GM23338 (cell line): ENCODE measurements around the gene ZNF212. TPM values are rescaled to one million over a fixed set of nuclear protein-coding genes. Genes with fewer than 3 reads are reported as not detected.

Experiments
- ATAC-seq: fragments of 200-7000 bp; cut with Tn5 transposase; 3 replicates; pipeline ENCODE4 v1.9.1; 2020
- DNase-seq: peaks from one replicate; pipeline ENCODE4 v3.0.0-alpha.2; 2015; ENCODE audit warnings: low spot score
- H2AFZ ChIP-seq: fragments of 200-600 bp; sonication (generic); 2 replicates; pipeline ENCODE4 v1.8.0; 2016; ENCODE audit warnings: antibody characterized with exemption, mild to moderate bottlenecking, moderate library complexity
- H3F3A ChIP-seq: fragments of 200-600 bp; sonication (generic); replicated peaks from 2 replicates; pipeline ENCODE4 v1.8.0; 2017; ENCODE audit warnings: antibody characterized with exemption, mixed run types, low read depth
- H3K27ac ChIP-seq: fragments of 200-600 bp; sonication (generic); 2 replicates; pipeline ENCODE4 v1.6.1; 2016; ENCODE audit warnings: low read depth
- H3K27me3 ChIP-seq: fragments of 200-600 bp; sonication (generic); 2 replicates; pipeline ENCODE4 v1.8.0; 2016; ENCODE audit warnings: mild to moderate bottlenecking, mixed run types, moderate library complexity; ENCODE audit not compliant: insufficient read depth
- H3K36me3 ChIP-seq: fragments of 200-600 bp; sonication (generic); 2 replicates; pipeline ENCODE4 v1.8.0; 2016; ENCODE audit warnings: mild to moderate bottlenecking; ENCODE audit not compliant: insufficient read depth
- H3K4me1 ChIP-seq: fragments of 200-600 bp; sonication (generic); 2 replicates; pipeline ENCODE4 v1.8.0; 2016; ENCODE audit warnings: mild to moderate bottlenecking, moderate library complexity; ENCODE audit not compliant: insufficient read depth
- H3K4me2 ChIP-seq: fragments of 200-600 bp; sonication (generic); 2 replicates; pipeline ENCODE4 v1.7.1; 2017; ENCODE audit warnings: mixed run types
- H3K4me3 ChIP-seq: fragments of 200-600 bp; sonication (generic); 2 replicates; pipeline ENCODE4 v1.6.1; 2016; ENCODE audit warnings: mixed run types
- H3K79me2 ChIP-seq: fragments of 200-600 bp; sonication (generic); replicated peaks from 2 replicates; pipeline ENCODE4 v1.8.0; 2017; ENCODE audit warnings: mild to moderate bottlenecking; ENCODE audit not compliant: insufficient read depth
- H3K9me2 ChIP-seq: fragments of 200-600 bp; sonication (generic); 2 replicates; pipeline ENCODE4 v1.8.0; 2017; ENCODE audit not compliant: insufficient read depth
- H4K20me1 ChIP-seq: fragments of 200-600 bp; sonication (generic); replicated peaks from 2 replicates; pipeline ENCODE4 v1.8.0; 2017; ENCODE audit warnings: mild to moderate bottlenecking; ENCODE audit not compliant: insufficient read depth
- H3K27ac Mint-ChIP-seq: 2 replicates; pipeline ENCODE4 v1.8.0; 2020; ENCODE audit warnings: inconsistent platforms, mild to moderate bottlenecking, moderate library complexity, mixed read lengths
- H3K27me3 Mint-ChIP-seq: 3 replicates; pipeline ENCODE4 v1.8.0; 2022; ENCODE audit warnings: low read depth, mild to moderate bottlenecking, moderate library complexity, mixed read lengths, inconsistent platforms; ENCODE audit not compliant: insufficient read depth, poor library complexity
- H3K36me3 Mint-ChIP-seq: 3 replicates; pipeline ENCODE4 v1.8.0; 2021; ENCODE audit warnings: low read depth, mild to moderate bottlenecking, inconsistent platforms, moderate library complexity, mixed read lengths
- H3K4me1 Mint-ChIP-seq: 3 replicates; pipeline ENCODE4 v1.8.0; 2020; ENCODE audit warnings: mild to moderate bottlenecking, inconsistent platforms, mixed read lengths
- H3K4me3 Mint-ChIP-seq: 3 replicates; pipeline ENCODE4 v1.8.0; 2021; ENCODE audit warnings: moderate library complexity, mild to moderate bottlenecking, inconsistent platforms, mixed read lengths
- H3K9me3 Mint-ChIP-seq: 3 replicates; pipeline ENCODE4 v1.8.0; 2020; ENCODE audit warnings: moderate library complexity, mild to moderate bottlenecking, inconsistent platforms, mixed read lengths
- POLR2AphosphoS5 ChIP-seq: IDR thresholded peaks from 2 replicates; pipeline ENCODE4 v1.6.1; 2016; ENCODE audit warnings: antibody characterized with exemption, low read depth
- ZNF114 ChIP-seq: fragments of 250-450 bp; sonication (Bioruptor Pico); IDR thresholded peaks from 2 replicates; pipeline ENCODE4 v1.5.0; 2020; ENCODE audit warnings: mild to moderate bottlenecking, moderate library complexity
- polyA plus RNA-seq: library from polyadenylated mRNA; unstranded; fragments of >200 nt; fragmentation: Nextera tagmentation; extraction: Ambion mirVana; gene quantifications from 2 replicates; pipeline ENCODE4 v1.2.1, GENCODE V29; 2016
- total RNA-seq: library from RNA; depleted of rRNA; stranded (reverse); fragments of >200 nt; shearing (Covaris generic); gene quantifications from 2 replicates; pipeline ENCODE4 v1.2.3, GENCODE V29; 2014
- TF ChIP-seq, protein P1 (sequence below): IDR thresholded peaks from 2 replicates; pipeline ENCODE4 v1.6.1; 2016; ENCODE audit warnings: antibody characterized with exemption
- TF ChIP-seq, protein P2 (sequence below), 2 experiments: fragments of 200-600 bp in 1 of 2; sonication (generic) in 1 of 2; conservative IDR thresholded peaks; 2 replicates each; pipeline versions ENCODE4 v1.5.1 to v1.6.1; 2016 to 2017; ENCODE audit warnings: antibody characterized with exemption in 2 of 2, low read depth in 2 of 2, mild to moderate bottlenecking in 2 of 2, moderate library complexity in 1 of 2
- TF ChIP-seq, protein P3 (sequence below): fragments of 250-450 bp; sonication (Bioruptor Pico); IDR thresholded peaks from 2 replicates; pipeline ENCODE4 v1.5.0; 2020; ENCODE audit warnings: mild to moderate bottlenecking, moderate library complexity

Gene ZNF212
- total and polyA plus RNA-seq, 2 experiments from 2014 or later = 10.8 to 18.9 TPM

DNA sequence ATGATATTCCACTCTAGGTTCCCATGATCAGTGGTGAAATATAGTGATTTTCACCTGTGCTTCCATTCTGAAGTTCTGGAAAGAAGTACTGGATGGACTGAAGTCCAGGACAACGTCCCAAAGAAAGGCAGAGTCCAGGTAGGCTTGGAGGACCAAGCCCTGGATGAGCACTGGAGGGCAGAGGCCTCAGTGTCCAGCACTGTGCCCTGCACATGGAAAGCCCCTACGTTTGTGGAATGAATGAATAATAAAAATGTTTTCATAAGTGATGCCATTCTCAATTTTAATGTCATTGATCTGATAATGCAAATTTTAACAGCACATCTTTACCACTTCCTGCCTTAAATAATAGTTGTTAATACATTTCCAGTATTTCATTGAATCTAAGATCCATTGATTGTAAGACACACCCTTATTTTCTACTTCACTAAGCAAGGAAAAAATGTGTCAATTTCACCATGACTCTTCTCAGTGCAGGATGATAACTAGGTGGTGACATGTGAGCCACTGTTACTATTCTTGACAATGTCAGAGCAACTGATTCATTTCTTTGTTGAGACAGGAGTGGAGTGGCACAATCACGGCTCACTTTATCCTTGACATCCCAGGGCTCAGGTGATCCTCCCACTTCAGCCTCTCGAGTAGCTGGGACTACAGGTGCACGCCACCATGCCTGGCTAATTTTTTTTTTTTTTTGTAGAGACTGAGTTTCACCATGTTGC, 57.7 kb downstream of the ZNF212 start:
- H3K4me1 ChIP-seq = no peaks in the 10 kb centered on the region; the same call in 1 of the 2 replicates
- H3K4me3 ChIP-seq = no peak overlapping the region
- TF ChIP-seq, protein P1, sequence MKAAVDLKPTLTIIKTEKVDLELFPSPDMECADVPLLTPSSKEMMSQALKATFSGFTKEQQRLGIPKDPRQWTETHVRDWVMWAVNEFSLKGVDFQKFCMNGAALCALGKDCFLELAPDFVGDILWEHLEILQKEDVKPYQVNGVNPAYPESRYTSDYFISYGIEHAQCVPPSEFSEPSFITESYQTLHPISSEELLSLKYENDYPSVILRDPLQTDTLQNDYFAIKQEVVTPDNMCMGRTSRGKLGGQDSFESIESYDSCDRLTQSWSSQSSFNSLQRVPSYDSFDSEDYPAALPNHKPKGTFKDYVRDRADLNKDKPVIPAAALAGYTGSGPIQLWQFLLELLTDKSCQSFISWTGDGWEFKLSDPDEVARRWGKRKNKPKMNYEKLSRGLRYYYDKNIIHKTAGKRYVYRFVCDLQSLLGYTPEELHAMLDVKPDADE = no peak
- no peak for TF ChIP-seq ZNF114 (CRISPR knock-in tag)
- TF ChIP-seq, protein P2, sequence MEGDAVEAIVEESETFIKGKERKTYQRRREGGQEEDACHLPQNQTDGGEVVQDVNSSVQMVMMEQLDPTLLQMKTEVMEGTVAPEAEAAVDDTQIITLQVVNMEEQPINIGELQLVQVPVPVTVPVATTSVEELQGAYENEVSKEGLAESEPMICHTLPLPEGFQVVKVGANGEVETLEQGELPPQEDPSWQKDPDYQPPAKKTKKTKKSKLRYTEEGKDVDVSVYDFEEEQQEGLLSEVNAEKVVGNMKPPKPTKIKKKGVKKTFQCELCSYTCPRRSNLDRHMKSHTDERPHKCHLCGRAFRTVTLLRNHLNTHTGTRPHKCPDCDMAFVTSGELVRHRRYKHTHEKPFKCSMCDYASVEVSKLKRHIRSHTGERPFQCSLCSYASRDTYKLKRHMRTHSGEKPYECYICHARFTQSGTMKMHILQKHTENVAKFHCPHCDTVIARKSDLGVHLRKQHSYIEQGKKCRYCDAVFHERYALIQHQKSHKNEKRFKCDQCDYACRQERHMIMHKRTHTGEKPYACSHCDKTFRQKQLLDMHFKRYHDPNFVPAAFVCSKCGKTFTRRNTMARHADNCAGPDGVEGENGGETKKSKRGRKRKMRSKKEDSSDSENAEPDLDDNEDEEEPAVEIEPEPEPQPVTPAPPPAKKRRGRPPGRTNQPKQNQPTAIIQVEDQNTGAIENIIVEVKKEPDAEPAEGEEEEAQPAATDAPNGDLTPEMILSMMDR (conservative IDR thresholded peaks at IDR 0.05; ENCODE audit: low read depth in 2 of 2) = no peak
- no peak for TF ChIP-seq POLR2AphosphoS5
- TF ChIP-seq, protein P3, sequence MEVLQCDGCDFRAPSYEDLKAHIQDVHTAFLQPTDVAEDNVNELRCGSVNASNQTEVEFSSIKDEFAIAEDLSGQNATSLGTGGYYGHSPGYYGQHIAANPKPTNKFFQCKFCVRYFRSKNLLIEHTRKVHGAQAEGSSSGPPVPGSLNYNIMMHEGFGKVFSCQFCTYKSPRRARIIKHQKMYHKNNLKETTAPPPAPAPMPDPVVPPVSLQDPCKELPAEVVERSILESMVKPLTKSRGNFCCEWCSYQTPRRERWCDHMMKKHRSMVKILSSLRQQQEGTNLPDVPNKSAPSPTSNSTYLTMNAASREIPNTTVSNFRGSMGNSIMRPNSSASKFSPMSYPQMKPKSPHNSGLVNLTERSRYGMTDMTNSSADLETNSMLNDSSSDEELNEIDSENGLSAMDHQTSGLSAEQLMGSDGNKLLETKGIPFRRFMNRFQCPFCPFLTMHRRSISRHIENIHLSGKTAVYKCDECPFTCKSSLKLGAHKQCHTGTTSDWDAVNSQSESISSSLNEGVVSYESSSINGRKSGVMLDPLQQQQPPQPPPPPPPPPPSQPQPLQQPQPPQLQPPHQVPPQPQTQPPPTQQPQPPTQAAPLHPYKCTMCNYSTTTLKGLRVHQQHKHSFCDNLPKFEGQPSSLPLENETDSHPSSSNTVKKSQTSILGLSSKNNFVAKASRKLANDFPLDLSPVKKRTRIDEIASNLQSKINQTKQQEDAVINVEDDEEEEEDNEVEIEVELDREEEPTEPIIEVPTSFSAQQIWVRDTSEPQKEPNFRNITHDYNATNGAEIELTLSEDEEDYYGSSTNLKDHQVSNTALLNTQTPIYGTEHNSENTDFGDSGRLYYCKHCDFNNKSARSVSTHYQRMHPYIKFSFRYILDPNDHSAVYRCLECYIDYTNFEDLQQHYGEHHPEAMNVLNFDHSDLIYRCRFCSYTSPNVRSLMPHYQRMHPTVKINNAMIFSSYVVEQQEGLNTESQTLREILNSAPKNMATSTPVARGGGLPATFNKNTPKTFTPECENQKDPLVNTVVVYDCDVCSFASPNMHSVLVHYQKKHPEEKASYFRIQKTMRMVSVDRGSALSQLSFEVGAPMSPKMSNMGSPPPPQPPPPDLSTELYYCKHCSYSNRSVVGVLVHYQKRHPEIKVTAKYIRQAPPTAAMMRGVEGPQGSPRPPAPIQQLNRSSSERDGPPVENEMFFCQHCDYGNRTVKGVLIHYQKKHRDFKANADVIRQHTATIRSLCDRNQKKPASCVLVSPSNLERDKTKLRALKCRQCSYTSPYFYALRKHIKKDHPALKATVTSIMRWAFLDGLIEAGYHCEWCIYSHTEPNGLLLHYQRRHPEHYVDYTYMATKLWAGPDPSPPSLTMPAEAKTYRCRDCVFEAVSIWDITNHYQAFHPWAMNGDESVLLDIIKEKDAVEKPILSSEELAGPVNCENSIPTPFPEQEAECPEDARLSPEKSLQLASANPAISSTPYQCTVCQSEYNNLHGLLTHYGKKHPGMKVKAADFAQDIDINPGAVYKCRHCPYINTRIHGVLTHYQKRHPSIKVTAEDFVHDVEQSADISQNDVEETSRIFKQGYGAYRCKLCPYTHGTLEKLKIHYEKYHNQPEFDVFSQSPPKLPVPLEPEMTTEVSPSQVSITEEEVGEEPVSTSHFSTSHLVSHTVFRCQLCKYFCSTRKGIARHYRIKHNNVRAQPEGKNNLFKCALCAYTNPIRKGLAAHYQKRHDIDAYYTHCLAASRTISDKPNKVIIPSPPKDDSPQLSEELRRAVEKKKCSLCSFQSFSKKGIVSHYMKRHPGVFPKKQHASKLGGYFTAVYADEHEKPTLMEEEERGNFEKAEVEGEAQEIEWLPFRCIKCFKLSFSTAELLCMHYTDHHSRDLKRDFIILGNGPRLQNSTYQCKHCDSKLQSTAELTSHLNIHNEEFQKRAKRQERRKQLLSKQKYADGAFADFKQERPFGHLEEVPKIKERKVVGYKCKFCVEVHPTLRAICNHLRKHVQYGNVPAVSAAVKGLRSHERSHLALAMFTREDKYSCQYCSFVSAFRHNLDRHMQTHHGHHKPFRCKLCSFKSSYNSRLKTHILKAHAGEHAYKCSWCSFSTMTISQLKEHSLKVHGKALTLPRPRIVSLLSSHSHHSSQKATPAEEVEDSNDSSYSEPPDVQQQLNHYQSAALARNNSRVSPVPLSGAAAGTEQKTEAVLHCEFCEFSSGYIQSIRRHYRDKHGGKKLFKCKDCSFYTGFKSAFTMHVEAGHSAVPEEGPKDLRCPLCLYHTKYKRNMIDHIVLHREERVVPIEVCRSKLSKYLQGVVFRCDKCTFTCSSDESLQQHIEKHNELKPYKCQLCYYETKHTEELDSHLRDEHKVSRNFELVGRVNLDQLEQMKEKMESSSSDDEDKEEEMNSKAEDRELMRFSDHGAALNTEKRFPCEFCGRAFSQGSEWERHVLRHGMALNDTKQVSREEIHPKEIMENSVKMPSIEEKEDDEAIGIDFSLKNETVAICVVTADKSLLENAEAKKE = no peak
- no peak overlapping the region for H3K4me2 ChIP-seq
- no peaks in the 10 kb centered on the region for H3K27me3 ChIP-seq
- no peaks in the 10 kb centered on the region for H4K20me1 ChIP-seq
- peaks cover 8% of the 10 kb centered on the region for H3K4me1 Mint-ChIP-seq
- ATAC-seq (no peak), DNase-seq (no peak)
- no peak overlapping the region for H3K27ac ChIP-seq
- peaks cover 7% of the 10 kb centered on the region; the same call in 2 of the 3 replicates for H3K36me3 Mint-ChIP-seq
- H3K9me3 Mint-ChIP-seq = peaks cover 16% of the 10 kb centered on the region
- no peaks in the 10 kb centered on the region for H3K79me2 ChIP-seq
- peaks cover 7% of the 10 kb centered on the region for H3K27me3 Mint-ChIP-seq
- no peak overlapping the region for H3K27ac Mint-ChIP-seq
- H3K9me2 ChIP-seq = no peaks in the 10 kb centered on the region
- no peak overlapping the region for H3K4me3 Mint-ChIP-seq
- no peaks in the 10 kb centered on the region for H3F3A ChIP-seq
- no peak overlapping the region for H2AFZ ChIP-seq
- H3K36me3 ChIP-seq = no peaks in the 10 kb centered on the region
